ENCODE data around the gene ACO2.

Gene ACO2

DNA sequence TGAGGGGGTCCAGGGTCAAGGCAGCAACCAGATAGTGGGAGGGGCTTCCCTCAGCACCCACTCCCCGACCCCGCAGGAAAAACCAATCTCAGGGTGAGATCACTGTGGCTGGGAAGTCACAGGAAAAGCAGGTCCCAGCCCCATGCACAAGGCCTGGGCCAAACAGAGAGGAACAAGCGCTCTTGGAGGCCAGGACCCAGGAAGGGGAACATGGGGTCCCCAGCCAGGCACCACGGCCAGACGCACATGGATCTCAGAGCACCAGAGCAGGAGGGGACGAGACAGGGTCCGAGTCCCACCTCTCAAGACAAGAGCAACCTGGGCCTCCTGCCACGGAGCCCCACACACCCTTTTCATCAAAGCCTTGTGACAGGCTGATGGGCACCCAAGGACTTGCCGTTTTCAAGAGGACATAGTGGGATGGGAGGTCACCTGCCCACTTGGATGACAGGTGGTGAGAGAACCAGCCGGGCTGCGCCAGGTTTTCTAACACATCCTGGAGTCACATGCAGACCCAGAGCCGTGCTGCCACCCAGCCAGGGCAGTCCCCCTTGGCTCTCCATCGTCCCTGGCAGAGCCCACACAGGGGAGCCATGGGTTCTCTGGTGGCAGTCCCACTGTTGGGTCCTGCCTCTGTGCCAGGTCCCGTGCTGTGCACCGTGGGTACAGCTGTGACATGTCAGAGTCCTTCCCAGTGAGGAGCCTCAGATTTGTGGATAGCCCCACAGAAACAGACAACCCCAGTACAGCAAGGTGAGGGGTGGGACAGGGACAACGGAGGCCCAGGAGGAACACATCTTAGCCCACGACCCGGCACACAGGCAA, 62.2 kb downstream of the ACO2 start:
- TF ChIP-seq TAF1 (IDR thresholded peaks at IDR 0.05; ENCODE audit: borderline replicate concordance, insufficient read depth, low read length), result no peak
- no peak for TF ChIP-seq SIN3A (IDR thresholded peaks at IDR 0.05; ENCODE audit: borderline replicate concordance, insufficient read depth, low read length)
- TF ChIP-seq POLR2AphosphoS5 (IDR thresholded peaks at IDR 0.05; ENCODE audit: low read depth, low read length), result no peak
- TF ChIP-seq, protein P1, sequence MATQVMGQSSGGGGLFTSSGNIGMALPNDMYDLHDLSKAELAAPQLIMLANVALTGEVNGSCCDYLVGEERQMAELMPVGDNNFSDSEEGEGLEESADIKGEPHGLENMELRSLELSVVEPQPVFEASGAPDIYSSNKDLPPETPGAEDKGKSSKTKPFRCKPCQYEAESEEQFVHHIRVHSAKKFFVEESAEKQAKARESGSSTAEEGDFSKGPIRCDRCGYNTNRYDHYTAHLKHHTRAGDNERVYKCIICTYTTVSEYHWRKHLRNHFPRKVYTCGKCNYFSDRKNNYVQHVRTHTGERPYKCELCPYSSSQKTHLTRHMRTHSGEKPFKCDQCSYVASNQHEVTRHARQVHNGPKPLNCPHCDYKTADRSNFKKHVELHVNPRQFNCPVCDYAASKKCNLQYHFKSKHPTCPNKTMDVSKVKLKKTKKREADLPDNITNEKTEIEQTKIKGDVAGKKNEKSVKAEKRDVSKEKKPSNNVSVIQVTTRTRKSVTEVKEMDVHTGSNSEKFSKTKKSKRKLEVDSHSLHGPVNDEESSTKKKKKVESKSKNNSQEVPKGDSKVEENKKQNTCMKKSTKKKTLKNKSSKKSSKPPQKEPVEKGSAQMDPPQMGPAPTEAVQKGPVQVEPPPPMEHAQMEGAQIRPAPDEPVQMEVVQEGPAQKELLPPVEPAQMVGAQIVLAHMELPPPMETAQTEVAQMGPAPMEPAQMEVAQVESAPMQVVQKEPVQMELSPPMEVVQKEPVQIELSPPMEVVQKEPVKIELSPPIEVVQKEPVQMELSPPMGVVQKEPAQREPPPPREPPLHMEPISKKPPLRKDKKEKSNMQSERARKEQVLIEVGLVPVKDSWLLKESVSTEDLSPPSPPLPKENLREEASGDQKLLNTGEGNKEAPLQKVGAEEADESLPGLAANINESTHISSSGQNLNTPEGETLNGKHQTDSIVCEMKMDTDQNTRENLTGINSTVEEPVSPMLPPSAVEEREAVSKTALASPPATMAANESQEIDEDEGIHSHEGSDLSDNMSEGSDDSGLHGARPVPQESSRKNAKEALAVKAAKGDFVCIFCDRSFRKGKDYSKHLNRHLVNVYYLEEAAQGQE (IDR thresholded peaks at IDR 0.05; ENCODE audit: insufficient read depth in 1 of 2, low read depth in 2 of 2, low read length in 2 of 2), result no peak
- no peak for TF ChIP-seq FOXP2 (optimal IDR thresholded peaks at IDR 0.05; ENCODE audit: borderline replicate concordance, extremely low read depth, extremely low read length, insufficient read depth)

DNA sequence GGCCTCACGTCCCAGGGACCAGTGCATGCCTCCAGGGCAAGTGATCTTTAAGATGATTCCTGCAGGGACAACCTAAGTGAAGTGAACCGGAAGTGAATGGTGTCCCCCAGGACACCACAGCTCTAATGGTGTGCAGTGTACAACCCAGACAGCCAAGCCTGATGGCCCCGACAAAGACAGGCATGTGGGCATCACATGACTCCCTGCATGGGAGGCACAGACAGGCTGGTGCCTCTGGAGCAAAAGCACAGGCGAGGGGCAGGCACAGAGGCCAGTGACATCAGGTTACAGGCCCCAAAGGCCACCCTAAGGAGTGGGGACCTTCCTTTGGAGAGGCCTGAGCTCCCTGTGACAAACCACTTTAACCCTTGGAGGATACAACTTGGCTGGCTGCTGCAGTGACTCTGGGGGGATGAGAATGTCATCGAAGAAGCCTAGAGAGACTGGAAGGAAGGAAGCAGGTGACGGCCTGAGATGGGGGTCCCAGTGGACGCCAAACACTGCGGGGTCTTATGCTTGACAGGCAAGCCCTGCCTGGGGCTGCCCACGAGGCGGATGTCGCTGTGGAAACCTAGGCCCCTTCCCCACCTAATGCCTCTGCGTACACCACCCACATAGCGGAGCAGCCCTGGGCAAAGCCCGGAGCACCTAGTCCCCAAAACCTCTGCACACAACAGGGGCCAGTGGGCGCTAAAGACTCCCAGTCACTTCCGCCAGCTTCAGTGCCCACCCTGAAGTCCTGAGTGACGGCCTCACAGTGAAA, 63.0 kb downstream of the ACO2 start:
- TF ChIP-seq TAF1 (IDR thresholded peaks at IDR 0.05; ENCODE audit: borderline replicate concordance, insufficient read depth, low read length), result no peak
- TF ChIP-seq POLR2AphosphoS5 (IDR thresholded peaks at IDR 0.05; ENCODE audit: low read depth, low read length), result no peak

DNA sequence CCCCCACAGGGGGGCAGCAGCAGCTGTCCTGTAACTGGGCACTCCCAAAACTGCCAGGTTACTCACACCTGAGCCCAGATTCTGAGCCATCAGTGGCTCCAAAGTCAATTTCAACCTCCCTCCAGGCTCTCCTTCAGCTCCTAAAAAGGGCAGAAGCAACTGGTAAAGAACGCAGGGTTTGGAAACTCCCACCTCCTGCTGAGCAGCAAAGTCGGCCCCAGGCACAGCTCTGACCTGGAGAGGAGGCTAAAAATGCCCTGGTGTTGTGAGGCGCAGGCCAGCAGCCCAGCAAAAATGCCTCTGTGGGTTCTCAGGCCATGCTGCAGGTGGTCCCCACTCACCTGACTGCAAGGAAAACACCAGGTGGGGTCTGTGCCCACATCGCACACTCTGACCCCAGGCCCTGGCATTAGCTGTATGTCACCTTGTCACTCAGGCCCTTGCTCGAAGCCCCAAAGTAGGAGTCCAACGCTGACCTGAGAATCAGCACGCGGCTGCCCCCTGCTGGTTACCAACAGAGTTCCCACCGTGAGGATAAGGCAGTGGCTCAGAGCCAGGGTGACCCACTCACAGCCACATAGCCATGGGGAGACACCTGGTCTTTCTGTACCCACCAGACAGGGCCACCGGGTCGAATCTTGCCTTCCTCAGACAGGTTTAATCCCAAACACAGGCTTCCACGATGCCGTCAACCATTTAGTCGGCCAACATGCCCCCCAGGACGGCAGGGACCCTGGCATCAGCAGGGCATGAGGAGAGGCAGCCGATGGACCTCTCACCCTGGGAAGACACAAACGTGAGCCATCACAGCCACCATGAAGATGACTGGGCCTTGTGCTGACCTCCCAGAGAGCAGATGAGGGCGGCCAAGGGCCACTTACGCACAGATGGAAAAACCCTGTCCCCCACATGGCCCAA, 64.2 kb downstream of the ACO2 start:
- no peak for TF ChIP-seq FOXP2 (optimal IDR thresholded peaks at IDR 0.05; ENCODE audit: borderline replicate concordance, extremely low read depth, extremely low read length, insufficient read depth)
- TF ChIP-seq, protein P1 (IDR thresholded peaks at IDR 0.05; ENCODE audit: insufficient read depth in 1 of 2, low read depth in 2 of 2, low read length in 2 of 2), result no peak
- no peak; the same call in 1 of the 2 replicates for TF ChIP-seq POLR2AphosphoS5 (IDR thresholded peaks at IDR 0.05; ENCODE audit: low read depth, low read length)
- no peak for TF ChIP-seq TAF1 (IDR thresholded peaks at IDR 0.05; ENCODE audit: borderline replicate concordance, insufficient read depth, low read length)
- no peak for TF ChIP-seq SIN3A (IDR thresholded peaks at IDR 0.05; ENCODE audit: borderline replicate concordance, insufficient read depth, low read length)

DNA sequence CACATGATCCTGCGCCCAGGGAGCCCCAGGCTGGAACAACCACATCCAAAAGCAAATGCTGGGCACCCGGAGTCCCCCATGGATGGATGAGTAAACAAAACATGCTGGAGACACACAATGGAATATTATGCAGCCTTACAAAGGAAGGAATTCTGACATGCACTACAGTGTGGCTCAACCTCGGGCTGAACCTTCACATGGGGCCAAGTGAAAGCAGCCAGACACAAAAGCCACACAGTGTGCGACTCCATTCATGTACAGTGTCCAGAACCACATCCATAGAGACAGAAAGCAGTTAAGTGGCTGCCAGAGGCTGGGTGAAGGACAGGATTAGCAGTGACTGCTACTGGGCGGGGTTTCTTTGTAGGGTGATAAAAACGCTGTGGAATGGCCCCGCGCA, 65.3 kb downstream of the ACO2 start:
- TF ChIP-seq FOXP2 (optimal IDR thresholded peaks at IDR 0.05; ENCODE audit: borderline replicate concordance, extremely low read depth, extremely low read length, insufficient read depth) (no peak), TAF1 (IDR thresholded peaks at IDR 0.05; ENCODE audit: borderline replicate concordance, insufficient read depth, low read length) (no peak), SIN3A (IDR thresholded peaks at IDR 0.05; ENCODE audit: borderline replicate concordance, insufficient read depth, low read length) (no peak), POLR2AphosphoS5 (IDR thresholded peaks at IDR 0.05; ENCODE audit: low read depth, low read length) (no peak)
- TF ChIP-seq, protein P1 (IDR thresholded peaks at IDR 0.05; ENCODE audit: insufficient read depth in 1 of 2, low read depth in 2 of 2, low read length in 2 of 2), result no peak

DNA sequence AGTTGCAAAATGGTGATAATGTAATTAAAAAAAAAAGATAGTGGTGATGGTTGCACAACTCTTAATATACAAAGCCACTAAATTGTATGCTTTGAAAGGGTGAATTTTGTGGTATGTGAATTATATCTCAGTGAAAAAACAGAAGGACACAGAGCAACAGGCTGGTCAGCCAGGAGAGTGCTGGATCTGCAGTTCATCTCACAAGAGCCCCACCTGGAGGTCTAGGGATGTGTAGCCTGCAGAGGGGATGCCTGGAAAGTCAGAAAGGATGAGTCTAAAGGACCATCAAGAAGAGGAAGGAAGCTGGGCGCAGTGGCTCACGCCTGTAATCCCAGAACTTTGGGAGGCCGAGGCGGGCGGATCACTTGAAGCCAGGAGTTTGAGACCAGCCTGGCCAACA, 66.3 kb downstream of the ACO2 start:
- TF ChIP-seq SIN3A (IDR thresholded peaks at IDR 0.05; ENCODE audit: borderline replicate concordance, insufficient read depth, low read length) (no peak), TAF1 (IDR thresholded peaks at IDR 0.05; ENCODE audit: borderline replicate concordance, insufficient read depth, low read length) (no peak), FOXP2 (optimal IDR thresholded peaks at IDR 0.05; ENCODE audit: borderline replicate concordance, extremely low read depth, extremely low read length, insufficient read depth) (no peak), POLR2AphosphoS5 (IDR thresholded peaks at IDR 0.05; ENCODE audit: low read depth, low read length) (no peak)
- TF ChIP-seq, protein P1 (IDR thresholded peaks at IDR 0.05; ENCODE audit: insufficient read depth in 1 of 2, low read depth in 2 of 2, low read length in 2 of 2), result no peak
